ENCODE results near the gene TSSK2.

DNA sequence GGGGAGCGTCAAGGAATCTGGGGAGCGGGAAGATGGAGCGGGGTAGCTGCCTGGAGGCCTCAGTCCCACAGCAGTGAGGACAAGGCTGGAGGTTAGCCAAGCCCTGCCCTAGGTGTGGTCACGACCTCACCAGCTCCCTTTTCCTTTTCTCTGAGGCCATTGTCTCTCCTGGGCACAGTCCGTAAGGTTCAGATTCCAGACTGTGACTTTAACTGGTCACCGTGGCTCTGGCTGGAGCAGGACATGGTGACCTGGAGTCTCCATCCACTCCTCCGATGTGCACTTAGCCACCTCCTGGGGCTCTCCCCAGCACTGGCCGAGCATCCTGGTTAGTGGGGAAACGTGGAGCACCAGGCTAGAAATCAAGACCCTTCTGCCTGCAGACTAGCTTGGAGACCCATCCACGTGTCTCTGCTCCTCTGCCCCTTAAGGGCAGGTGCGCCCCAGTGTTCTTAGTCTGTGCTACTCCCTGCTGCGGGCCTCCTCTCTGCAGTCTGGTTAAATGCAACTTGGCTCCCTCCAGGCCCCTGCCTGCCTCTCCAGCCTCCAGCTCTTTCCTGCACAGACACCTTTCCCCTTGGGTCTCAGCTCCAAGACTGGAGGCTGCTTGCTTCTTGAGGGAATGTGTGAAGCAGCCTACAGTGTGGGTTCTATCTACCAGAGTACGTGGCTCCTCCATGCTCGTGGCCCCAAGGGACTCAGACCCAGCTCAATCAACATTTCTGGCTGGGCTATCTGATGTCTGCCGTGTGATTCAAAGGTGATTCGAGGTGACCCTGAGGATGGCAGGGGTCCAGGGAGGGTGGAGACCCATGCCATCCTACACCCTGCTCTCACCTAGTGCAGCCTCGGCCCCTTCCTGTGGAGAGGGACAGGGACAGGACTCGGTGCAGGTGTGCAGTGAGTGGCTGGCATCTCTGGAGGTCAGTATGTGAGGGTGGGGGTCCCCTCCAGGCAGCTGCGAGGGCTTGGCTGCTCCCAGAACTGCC is 42.2 kb downstream of the TSSK2 start:
- TF ChIP-seq CTCF (IDR thresholded peaks at IDR 0.05) (no peak), POLR2A (IDR thresholded peaks at IDR 0.05) (no peak)

Data from thyroid gland (tissue), 4 donors.